GM21515 (cell line): ENCODE measurements around the gene STAB2.
"Not testable (repeated sequence)": the region's sequence is repeated elsewhere in the genome, so short reads cannot be mapped to it uniquely, and the experiment has no call there.

Experiments used
- ATAC-seq: cut with Tn5 transposase; IDR thresholded peaks from one replicate; pipeline ENCODE4 v1.9.1; 2021; ENCODE audit not compliant: unreplicated experiment

The STAB2 gene

DNA sequence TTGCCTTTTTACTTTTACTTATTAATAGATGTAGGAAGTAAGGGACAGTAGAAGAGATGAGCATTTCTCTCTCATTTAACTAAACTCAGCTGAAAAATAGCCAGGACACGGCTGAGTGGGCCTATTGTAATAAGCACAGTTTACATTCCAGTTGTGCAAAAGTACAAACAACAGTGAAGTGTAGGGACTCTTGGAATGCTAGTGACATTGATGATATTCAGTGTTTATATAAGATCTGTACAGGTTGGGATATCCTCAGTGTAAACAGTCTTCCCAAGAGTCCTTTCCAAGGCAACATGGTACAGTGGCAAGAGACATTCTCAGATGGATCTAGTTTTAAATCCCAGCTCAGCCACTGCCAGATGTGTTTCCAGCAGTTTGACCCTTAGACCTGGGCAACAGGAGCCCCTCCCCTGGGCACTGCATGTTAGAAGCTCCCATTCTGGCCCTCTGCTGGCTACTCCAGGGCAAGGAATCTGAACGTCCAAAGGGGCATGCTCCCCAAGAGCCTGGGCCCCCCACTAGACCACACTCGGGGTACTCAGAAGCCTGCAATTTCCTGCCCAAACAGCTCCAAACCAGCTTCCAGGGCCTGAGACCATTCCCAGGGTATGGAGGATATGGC is 55.3 kb downstream of the STAB2 start:
- ATAC-seq = no peak

DNA sequence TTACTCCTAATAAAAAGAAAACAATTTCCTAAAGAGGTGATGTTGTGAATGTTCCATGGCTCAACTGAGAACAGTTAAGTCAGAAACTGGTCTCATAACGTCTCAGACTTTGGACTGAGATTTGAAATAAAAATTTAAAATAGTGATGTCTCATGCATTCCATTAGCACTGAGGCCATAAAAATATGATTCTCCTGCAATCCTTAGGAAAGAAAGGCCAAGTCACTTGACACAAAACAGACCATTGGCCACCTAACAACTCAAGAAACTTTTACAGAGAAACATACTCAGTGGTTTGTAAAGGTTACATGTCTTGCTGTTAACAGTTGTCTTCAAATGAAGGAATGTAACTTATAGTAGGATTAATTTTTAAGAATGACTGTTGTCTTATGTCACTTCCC is 58.1 kb downstream of the STAB2 start:
- no peak for ATAC-seq

DNA sequence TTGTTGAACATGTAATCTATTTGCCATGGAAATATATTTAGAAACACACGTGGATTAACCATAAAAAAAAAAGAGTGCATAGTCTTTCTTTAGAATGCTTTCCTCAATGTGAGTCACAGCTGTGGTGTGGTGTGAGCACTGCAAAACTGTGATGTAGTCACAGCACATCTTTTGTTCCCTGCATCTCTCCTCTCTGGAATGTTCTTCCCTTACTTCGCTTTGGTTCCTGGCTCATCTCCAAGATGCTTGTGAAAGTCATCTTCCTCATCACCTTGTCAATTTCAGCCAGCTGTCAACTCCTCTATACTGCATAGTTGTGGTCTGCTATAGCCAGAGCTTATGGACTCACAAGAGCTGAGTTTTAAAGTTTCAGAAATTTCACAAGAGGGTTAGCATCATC is 60.2 kb downstream of the STAB2 start:
- no peak for ATAC-seq

DNA sequence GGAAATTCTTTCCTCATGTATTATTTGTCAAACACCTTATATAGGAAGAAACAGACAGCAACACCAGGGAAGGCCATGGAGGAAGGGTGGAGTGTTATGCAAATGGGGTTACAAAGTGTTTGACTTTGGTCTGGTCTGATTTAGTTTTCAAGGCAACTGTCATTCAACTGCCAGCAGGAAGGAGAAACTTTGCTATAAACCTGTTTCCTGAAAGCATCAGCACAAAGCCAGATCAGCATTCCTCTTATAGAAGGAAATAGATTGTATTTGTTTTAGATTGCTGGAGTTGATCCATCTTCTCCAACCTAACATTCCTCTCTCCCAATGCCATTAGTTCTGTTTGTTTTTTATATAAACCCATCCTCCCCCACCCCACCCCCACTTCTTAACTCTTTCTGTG is 65.7 kb downstream of the STAB2 start:
- no peak for ATAC-seq

DNA sequence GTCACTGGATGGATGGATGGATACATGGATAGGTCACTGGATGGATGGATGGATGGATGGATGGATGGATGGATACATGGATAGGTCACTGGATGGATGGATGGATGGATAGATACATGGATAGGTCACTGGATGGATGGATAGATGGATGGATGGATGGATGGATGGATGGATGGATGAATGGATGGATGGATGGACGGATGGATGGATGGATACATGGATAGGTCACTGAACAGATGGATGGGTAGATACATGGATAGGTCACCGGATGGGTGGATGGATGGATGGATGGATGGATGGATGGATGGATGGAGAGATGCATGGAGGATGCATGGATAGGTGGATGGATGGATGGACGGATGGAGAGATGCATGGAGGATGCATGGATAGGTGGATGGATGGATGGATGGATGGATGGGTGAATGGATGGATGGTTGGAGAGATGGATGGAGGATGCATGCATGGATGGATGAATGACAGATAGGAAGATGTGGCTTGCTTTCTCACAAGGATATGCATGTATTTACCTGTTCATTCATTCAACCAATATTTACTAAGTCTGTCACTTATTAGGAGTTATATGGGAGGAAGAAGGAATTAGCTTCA is 66.6 kb downstream of the STAB2 start:
- not testable (repeated sequence) for ATAC-seq

DNA sequence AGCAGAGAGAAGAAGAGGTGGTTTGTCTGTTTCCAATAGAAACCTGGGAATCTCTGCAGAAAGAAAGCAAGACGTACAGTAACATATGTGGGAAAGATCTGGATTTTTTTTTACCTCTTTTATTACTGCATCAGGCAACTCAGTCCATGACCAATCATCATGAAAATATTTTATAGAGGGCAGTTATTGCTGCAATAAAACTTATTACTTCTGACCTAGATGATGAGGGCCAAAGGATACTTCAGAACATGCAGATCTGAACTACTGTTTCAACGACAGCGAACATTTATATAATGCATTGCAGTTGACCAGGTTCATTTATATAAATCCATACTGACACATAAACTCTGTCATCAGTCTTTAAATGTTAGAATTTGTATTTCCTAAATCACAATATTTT is 67.7 kb downstream of the STAB2 start:
- ATAC-seq = no peak

DNA sequence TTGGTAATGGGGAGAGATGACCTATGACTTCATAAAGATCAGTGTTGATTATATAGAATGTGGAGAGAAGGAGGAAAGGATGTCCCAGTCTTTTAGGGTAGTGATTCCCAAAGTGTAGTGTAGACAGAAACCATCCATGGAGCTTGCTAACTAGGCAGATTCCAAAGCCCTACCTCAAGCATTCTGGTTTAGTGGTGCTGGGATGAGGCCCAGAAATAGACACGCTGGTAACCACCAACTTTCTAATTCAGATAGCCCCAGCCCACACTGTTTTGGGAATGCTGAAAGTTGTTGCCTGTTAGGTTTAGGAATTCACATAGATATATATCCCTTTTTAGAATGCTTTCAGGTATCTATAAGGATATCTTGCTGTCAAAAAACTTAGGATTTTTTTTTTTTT is 69.2 kb downstream of the STAB2 start:
- ATAC-seq = no peak

DNA sequence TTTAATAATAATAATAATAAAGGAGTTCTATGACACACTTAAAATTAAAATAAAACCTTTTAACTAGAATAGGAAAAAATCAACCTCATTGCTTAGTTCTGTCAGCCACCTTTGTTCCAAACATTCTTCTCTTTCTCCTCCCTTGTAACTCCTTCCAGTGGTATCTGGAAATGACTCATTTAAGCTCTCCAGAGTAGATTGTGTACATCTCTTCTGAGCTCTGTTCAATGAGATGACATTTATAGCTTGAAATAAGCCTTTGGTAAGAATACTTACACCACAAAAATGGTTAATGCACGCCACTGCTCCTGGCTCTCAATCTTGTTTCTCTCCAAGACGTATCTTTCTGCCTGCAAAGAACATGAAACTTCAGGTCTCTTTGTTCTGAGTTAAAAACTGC is 70.3 kb downstream of the STAB2 start:
- ATAC-seq = no peak

DNA sequence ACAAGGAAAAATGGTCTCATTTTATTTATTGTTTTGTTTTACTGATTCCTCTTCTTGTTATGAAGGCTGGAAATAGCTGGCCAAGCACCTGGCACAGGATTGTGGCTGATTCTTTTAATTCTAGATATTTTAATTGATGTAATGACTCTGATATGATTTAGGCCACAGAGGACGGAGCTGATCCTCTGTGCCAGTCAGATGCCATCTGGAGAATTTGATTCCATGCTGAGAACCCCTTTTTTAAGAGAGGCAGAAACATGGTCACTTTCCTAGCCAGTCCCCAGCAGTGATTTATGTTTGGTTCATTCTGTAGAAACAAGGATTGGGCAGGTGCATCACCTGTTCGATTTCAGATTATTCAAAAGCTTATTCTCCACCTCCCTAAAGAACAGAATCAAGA is 77.6 kb downstream of the STAB2 start:
- ATAC-seq = no peak

DNA sequence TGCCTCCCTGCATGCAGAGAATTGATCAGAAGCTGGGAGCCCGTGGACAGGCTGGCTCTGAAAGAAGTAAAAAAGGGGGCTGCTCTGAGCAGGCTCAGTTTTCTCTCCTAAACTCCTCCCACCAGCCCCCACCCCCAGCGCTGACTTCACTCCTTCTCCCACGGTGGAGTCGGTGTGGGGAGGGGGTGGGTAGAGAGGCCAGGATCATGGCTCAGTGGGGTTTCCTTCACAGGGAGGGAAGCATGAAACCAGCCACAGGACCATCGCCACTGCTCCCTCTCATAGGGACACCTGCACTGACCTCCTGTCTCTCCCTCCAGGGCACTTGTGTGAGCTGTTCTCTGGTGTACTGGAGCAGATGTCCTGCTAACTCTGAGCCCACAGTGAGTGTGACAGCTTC is 78.9 kb downstream of the STAB2 start:
- ATAC-seq = no peak

DNA sequence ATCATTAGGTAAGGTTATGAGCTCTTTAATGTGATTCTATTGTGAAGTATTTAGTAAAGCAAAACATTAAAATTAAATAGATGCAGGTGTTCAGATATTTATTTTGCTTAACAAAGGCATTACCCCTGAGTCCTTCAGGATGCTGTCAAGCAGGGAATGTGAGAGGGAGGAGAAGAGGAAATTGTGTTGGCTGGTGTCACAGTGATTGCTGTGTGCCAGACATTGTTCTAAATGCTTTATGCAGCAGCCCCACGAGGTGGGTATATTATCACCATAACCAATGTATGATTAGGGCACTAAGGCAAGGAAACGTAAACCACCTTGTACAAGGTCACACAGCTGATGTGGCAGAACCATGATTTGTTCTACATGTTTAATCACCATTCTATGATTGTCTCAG is 80.1 kb downstream of the STAB2 start:
- ATAC-seq = no peak

DNA sequence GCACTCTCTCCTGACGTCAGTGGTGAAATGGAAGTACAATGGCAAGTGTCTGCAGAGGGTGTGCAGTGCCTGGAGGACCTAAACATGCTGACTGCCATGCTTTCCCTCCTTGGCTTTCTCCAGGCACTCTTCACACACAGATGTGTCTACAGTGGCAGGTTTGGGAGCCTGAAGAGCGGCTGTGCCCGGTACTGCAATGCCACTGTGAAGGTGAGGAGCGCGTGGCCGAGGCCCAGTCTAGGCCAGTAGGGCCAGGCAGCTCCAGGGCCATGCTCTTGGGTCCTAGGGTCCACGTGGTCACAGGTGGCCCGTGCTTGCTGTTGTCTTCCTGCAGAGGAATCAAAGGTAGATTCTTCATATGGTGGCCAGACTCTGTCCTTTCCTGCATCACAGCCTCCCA is 81.4 kb downstream of the STAB2 start:
- no peak for ATAC-seq

DNA sequence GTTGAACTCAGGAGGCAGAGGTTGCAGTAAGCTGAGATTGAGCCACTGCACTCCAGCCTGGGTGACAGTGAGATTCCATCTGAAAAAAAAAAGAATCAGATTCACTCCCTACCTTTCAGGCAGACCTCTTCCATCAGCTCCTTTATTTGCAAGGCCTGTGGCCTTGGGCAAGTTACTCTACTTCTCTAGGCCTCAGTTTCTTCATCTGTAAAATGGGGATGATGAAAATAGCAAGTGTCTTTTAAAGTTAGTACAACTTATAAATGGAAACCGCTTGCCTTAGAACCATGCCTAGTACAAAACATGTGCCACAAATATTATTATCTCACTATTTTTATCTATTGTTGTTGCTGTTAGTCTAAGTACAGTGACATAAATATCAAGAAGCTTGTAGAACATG is 84.3 kb downstream of the STAB2 start:
- no peak for ATAC-seq

DNA sequence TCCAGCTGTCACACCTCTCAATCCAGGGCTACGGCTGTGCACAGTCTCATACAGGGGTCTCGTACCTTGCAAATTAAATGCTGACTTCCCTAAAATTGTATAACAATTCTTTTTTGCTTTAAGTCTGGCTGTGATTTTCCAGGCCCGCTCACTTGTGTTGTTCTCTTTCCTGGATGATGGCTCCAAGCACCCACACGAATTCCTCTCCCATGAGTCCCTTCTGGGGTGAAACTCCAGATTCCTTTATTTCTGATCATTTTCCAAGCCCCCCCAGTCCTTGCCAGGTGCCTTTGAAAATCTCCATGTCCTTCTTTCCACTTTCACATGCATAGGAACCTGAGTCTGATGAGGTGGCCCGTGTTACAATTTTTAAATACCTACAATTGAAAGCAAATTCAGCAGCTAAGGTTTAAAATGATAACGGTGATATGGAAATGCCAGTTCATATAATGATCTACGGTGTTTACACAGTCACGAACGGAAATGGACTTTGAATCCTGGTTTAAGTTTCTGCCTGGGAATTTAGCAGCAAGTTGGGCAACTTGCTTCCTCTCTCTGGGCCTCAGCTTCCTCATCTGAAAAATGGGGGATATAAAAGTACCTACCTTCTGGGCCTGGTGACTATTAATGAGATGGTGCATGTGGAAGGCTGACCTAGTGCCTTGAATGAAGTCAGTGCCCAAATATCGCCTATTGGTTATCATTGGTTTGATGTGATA is 85.5 kb downstream of the STAB2 start:
- ATAC-seq = no peak

DNA sequence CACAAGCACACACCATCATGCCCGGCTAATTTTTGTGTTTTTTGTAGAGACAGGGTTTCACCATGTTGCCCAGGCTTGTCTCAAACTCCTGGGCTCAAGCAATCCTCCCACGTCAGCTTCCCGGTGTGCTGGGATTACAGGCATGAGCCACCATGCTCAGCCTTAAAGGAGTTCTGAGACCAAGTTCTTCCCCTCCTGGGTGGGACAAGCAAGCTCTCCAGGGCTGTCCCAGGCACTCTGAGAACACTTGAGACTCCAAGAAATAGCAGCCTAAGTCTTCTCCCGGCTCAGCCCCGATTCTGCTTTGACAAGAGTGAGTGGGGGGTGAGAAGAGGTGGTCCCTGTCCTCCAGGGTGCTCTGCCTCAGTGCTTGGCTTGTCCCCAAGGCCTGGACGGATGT is 86.4 kb downstream of the STAB2 start:
- no peak for ATAC-seq

DNA sequence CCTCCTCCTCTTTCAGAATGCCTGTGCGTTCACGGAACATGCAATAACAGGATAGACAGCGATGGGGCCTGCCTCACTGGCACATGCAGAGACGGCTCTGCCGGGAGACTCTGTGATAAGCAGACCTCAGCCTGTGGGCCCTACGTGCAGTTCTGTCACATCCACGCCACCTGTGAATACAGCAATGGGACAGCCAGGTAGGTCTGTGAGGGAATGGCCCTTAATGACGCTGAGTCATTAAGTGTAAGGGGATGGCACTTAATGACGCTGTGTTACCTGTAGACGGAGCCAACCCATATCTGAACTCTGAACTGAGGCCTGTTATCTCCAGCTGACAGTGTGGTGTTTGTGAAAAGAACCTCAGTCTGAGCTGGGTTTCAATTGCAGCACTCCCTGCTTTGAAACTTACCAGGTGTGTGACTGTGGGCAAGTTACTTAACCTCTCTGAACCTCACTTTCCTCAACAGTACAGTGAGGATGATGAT is 86.9 kb downstream of the STAB2 start:
- no peak for ATAC-seq

DNA sequence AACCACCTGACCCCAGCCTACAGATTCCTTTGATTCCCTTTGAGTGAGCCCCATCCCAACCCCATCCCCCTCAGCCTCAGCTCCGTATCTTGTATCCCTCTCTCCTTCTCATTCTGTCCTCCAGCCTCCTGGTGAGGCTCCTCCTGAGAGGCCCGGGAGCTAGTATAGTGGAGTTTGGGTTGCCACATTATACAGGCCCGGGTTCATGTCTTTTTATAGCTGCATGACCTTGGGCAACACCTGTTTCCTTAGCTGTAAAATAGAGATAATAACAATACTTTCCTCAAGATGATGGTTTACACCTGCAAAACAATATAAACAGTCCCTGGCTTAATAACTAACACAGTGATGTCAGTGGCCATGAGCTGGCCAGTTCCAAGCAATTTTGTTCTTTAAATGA is 89.8 kb downstream of the STAB2 start:
- no peak for ATAC-seq

DNA sequence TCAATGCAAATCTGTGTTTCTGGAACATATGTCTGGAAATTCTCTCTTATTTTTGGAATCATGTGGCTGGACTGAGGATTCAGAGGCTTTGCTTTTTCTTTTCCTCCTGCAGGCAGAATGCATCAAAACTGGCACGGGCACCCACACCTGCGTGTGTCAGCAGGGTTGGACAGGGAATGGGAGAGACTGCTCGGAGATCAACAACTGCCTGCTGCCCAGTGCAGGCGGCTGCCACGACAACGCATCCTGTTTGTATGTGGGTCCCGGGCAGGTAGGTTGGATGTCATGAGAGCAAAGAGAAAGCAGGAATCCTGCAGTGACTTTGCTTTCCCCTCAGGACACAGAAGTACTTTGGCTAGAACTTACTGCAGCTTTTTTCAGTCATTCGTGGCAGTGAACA is 90.3 kb downstream of the STAB2 start:
- no peak for ATAC-seq

DNA sequence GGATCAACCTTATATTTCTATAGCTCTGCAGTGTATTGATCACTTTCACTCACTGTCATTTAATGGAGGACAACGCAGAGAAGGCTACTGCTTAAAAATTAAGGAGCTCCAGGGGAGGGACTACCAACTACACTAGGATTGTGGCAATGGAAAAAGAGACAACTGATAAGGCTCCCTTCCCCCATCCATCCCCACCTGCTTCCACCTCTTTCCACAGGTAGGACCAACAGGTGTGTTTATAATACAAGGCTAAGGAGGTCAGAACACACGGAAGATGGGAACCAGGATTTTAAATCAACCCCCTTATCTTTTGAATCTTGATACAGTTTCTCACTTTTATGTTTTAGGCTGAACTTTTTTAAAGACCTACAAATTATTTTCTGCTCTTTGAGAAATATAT is 90.8 kb downstream of the STAB2 start:
- no peak for ATAC-seq

DNA sequence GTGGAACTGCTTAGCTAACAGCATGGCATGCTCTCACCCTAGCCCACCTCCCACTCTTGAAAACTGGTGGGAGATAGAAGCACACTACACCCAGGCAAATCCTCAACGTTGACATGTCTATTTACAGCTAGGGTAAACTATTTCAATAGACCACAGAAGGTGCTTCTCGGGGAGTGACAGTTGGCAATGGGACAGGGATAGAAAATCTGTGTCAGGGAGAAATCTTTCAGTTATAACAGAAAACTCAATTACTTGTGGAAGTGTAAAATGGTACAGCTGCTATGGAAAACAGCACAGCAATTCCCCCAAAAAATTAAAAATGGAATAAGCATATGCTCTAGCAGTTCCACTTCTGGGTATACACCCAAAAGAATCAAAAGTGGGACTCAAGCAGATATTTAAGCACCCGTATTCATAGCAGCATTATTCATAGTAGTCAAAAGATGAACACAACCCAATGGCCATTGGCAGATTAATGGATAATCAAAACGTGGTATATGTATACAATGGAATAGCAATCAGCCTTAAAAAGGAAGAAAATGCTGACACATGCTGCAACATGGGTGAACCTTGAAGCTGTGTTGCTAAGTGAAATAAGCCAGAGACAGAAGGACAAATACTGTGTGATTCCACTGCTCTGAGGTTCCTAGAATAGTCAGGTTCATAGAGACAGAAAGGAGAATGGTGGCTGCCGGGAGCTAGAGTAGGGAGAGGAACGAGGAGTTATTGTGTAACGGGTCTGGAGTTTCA is 92.5 kb downstream of the STAB2 start:
- ATAC-seq = no peak

DNA sequence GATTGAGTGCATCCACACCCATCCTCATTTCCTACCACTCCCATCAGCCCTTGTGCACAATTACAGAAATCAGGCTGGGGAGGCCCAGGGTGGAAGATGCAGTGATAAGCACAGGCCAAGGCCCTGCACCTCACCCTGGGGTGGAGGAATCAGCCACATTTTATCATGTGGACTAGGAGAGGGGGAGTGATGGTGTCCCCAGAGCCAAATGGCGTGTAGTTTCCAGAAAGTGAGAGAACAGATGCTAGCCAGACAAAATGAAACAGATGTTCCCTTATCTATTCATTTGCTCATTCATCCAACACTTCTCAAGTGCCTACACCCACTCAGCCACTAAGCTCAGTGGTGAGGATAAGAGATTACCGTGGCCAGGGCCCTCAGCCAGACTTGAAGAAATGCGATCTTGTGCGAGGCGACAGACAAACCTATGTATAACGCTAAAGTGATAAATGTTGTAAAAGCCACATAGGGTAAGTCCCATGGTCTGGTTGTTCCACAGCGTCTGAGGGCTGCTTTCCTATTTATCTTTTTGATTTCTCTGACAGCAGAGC is 93.6 kb downstream of the STAB2 start:
- ATAC-seq = no peak

DNA sequence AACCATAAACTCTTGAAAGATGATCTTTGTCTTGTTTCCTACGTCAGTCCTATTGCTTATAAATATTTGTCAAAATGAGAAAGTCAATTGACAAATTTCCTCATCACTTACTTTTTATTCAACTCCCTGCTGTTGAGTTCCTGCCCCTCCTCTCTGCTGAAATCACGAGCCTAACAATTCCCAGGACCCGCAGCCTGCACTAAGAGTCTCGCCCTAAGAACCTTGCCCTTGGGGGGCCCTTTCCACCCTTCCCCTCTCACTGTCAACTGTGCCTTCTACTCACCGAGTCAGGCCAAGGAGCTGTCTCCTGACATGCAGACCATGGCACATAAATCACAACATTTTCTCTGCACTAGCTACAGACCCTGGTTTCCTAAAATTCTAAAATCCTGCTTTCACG is 99.0 kb downstream of the STAB2 start:
- no peak for ATAC-seq
